Measurements from ENCODE around the gene CPN1.

DNA sequence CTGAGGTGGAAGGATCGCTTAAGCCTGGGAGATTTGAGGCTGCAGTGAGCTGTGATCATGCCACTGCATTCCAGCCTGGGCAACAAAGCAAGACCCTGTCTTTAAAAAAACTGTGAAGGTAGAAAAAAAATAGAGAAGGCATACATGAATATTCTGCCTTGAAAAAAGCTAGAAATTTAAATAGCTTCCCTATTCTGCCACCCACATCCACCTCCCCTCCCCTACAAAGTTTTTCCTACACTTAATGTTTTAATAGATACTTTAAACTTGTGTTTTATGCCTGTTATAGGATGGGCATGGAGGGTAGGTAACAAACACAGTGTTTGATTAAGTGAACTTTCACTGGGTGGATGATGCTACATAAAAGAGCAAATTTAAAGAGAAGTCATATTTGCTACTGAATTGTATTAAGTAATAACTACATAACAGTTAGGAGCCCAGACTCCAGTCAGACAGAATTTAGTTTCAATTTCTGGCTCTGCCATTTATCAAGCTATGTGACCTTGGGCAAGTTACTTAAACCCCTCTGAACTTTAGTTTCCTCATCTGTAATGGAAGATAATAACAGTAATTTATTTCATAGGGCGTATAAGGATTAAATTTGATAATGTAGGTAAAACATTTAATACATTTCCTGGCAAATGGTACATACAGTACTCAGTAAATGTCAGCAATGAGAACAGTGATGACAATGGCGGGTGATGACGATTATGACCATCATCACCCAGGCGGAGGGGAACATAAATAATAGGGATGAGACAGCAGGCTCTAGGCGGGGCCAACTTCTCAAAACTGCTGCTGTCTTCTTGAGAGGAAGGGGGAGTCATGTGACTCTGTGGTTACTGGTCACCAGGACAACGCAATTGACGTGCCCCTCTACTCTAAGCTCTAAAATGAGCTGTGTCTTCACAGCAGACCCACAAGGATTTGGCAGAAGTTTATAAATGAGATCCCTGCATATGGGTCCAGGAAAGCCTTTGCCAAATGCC is 87.7 kb downstream of the CPN1 start:
- TF ChIP-seq RAD21 (IDR thresholded peaks at IDR 0.05; ENCODE audit: insufficient read depth, low read depth, low read length), result no peak
- TF ChIP-seq EZH2 (IDR thresholded peaks at IDR 0.05; ENCODE audit: borderline replicate concordance, control insufficient read depth, low read depth, low read length), result no peak
- no peak for TF ChIP-seq POLR2AphosphoS5 (IDR thresholded peaks at IDR 0.05; ENCODE audit: low read length)

All from GM12878 (cell line).